HUDEP-2 (cell line): ENCODE results near the gene PEX12.
"Not testable (repeated sequence)": the region's sequence is repeated elsewhere in the genome, so short reads cannot be mapped to it uniquely, and the experiment has no call there.

Source experiments
- DNase-seq, 76 experiments: peaks; one replicate each; lab custom pipeline; 2025; ENCODE audit not compliant: unreplicated experiment in 76 of 76; lab: John Stamatoyannopoulos, UW

Gene PEX12

GRCh38 chr17:35584061-35584460, 5.7 kb upstream of the PEX12 start:
- no peak for DNase-seq

GRCh38 chr17:35578929-35579432, 610 bp upstream of the PEX12 start:
- DNase-seq: peak in 2 of 76 experiments; percentile 12 to 36

GRCh38 chr17:35577830-35578196, 558 bp downstream of the PEX12 start:
- DNase-seq: peak in 4 of 76 experiments; percentile 5 to 39 (median 36)

GRCh38 chr17:35575759-35576158, 2.6 kb downstream of the PEX12 start:
- peak in 1 of 76 experiments; percentile 20 for DNase-seq

DNA sequence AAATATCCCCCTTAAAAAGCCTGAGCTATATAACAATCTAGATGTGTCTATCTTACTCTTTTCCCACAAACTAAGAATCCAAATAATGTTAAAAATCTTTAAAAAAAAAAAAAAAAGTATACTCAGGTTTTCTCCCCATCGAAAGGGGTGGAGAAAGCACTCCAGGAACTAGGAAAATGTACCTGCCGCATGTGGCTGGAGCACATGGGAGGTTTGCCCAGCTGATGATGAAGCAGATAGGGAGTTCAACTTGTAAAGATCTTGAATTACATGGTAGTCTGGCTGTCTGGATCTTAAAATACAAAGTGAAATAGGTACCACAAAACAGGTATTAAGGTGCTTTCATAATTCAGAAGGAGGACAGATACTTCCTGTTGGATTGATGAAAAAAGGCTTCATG, 9.0 kb downstream of the PEX12 start:
- DNase-seq: peak in 3 of 76 experiments; percentile 17 to 33 (median 30)

- peak in 20 of 76 experiments; percentile 6 to 63 (median 30) for DNase-seq
Measured at GRCh38 chr17:35568561-35568960, 9.8 kb downstream of the PEX12 start.

GRCh38 chr17:35566968-35567367, 11.4 kb downstream of the PEX12 start:
- no peak for DNase-seq

DNA sequence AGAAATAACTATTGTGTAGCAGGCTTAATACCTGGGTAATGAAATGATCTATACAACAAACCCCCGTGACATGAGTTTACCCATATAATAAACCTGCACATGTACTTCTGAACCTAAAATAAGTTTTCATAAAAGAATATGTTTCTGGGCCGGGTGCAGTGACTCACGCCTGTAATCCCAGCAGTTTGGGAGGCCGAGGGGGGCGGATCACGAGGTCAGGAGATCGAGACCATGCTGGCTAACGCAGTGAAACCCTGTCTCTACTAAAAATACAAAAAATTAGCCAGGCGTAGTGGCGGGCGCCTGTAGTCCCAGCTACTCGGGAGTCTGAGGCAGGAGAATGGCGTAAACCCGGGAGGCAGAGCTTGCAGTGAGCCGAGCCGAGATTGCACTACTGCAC, 15.2 kb downstream of the PEX12 start:
- DNase-seq: not testable (repeated sequence)

- peak in 74 of 76 experiments; percentile 13 to 99 (median 86) for DNase-seq
Measured at GRCh38 chr17:35560703-35561102, 17.7 kb downstream of the PEX12 start, which contains the start of gene SLFN14. Gene SLFN14, minus strand, starts transcription at chr17:35560819. Its CDS starts 2,757 bp downstream, at chr17:35558062.

- peak in 7 of 76 experiments; percentile 9 to 33 (median 21) for DNase-seq
Measured at GRCh38 chr17:35559495-35560210, 18.7 kb downstream of the PEX12 start.

- DNase-seq: no peak
Measured at GRCh38 chr17:35557353-35557752, 21.0 kb downstream of the PEX12 start.

DNA sequence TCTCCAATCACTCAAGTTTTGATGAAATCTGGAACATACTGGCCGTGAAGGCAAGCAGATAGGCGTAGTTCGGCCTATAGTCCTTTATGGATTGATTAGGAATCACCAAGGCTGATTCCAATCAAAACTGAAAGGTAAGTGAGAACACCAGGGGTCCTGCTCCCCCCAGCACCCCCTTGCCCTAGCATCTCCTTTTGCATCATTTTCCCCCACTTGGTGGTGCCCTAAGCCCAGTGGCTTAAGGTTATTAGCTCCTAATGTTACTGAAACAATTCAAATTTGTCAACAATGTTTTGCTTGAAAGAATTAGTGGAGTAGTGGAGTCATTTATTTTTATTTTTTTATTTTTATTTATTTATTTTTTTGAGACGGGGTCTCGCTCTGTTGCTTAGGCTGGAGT, 22.7 kb downstream of the PEX12 start:
- DNase-seq: peak in 9 of 76 experiments; percentile 5 to 63 (median 12)

DNA sequence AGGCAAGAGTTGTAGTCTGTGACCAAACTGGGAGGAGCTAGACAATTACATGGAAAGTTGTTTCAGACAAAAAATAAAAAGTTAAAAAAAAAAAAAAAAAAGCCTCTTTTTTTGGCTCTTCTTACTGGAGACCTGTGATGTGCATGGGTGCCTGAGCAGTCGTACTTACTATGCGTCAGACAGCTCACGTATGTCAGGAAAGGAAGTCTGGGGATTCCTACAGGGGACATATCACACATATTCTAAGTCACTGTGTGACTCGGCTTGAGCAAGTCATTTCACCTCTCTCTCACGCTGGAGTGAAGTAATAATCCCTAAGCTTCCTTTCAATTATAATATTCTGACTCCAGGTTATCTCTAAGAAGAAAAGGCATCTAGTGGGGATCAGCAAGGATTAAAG, 23.7 kb downstream of the PEX12 start:
- DNase-seq: no peak

DNA sequence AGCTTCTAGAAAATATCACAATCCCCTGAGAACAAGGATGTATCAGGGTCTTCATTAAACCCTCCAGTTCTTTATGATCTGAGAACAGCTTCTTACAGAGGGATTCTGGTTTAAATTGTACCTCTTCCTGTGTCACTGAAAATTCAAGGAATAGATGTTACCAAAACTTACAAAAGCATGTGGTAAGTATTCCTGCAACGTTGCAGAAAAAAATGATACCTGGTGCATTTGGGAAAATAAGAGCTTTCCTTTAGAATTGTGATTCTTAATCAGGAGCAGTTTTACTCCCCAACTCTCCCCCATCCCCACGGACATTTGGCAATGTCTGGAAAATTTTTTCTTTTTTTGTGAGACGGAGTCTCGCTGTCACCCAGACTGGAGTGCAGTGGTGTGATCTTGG, 25.1 kb downstream of the PEX12 start:
- no peak for DNase-seq

GRCh38 chr17:35548978-35549377, 29.4 kb downstream of the PEX12 start:
- peak in 1 of 76 experiments; percentile 1 for DNase-seq

DNA sequence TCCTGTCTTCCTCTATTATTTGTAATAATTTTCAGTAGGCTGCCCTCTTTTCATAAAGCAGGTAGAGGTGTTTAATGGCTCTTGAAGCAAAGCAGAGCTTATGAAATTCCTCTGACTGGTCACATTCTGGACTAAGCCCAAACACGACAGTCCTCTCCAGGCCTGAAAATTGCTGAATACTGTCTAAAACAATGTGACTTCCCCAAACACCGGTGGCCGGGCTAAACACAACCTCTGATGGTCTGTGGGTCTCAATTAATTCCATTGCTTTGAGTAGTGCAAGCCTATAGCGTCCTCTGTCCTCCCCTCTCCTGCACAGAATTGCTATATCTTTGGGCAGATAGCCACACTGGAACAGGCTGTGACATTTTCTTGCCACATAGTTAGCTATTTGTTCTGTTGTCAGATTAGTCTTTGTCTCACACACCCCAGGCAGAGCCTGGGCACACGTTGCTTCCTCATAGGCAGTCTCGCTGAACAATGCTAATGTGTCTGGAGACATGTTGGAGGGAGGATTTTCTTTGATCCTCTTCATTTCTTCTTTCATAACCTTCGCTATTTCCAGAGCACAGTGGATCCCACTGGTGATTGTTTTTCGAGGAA, 30.1 kb downstream of the PEX12 start:
- DNase-seq: no peak

DNA sequence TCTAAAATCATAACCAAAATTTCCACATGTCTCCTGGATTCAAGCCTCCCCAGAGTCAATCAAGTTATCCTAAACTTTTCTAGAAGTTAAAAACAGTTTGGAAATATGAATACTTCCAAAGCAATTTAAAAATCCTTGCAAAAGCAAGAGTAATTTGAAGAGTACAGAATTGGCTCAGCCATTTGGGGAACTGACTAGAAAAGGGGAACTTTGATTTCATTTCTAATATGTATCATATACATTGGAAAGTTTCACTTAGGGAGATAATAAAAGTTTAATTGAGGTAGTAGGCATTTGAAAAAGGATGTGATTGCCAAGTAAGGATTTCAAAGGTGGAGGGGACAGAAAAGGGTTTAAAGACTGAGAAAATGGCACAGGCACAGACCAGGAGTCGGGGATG, 31.9 kb downstream of the PEX12 start:
- no peak for DNase-seq

DNA sequence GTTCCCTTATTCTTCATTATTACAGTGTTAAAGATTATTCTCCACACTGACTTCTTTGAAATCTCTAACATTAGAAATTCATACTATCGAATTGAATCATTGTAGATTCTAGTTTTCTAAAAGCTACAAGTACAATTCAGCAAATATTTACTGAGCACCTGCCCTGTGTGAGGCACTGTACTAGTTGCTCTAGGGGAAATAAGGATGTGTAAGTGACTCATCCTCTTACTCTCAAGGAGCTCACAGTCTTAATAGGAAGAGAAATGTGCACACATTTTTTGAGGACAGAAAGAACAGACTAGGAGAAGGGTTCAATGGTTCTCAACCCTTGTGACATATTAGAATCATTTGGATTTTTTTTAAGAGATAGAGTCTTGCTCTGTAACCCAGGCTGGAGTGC, 33.2 kb downstream of the PEX12 start:
- no peak for DNase-seq

DNA sequence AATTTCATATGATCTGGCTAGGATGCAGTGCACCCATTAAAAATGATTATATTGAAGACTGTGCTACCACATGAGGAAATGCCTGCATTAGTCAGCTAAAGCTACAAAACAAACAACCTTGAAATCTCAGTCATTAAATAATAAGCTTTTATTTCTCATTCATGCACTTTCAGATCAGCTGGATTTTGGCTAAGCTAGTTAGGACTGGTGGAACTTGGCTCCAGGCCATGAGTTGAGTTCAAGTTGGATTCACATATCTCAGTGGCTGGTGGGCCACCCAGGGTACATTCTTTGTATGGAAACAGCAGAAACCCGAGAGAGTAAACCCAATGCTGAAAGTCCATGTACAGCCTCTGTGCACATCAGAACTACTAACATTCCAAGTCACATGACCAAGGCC, 34.5 kb downstream of the PEX12 start:
- DNase-seq: no peak

DNA sequence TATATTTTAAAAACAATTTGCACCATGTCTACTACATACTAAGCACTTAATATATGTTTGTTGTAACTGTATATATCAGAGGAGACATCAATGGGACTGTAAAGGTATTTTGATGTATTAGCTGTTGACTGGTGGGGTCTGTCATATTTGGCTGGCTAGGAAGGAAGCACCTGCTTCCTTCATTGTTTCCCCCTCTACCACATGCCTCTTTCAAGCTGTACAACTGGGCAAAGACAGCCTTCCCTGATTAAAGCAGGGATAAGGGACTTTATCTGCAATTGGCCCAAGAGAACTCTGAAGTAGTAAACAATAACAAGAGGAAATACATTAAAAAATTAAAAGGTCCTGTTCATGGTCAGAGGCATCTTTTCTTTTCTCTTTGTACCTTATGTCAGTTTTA, 35.4 kb downstream of the PEX12 start:
- no peak for DNase-seq

DNA sequence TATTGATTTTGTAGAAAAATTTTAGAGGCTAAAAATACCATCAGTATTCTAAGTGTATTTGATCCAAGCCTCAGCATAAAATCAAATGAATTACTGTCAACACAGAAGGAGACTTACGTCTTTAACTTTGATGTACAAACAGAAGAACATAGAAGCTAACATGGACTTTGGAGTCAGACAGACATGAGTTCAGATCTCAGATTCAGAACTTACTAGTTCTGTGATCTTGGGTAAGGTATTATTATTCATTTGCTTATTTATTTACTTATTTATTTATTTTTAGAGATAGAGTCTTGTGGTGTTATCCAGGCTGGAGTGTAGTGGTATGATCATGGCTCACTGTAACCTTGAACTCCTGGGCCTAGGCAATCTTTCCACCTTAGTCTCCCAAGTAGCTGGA, 36.9 kb downstream of the PEX12 start:
- DNase-seq: no peak
